ENCODE data around the gene MPND.

The MPND gene

GRCh38 chr19:4396949-4397783 is 53.8 kb downstream of the MPND start:
- no peak overlapping the region for H3K27ac ChIP-seq
- TF ChIP-seq, protein P1, sequence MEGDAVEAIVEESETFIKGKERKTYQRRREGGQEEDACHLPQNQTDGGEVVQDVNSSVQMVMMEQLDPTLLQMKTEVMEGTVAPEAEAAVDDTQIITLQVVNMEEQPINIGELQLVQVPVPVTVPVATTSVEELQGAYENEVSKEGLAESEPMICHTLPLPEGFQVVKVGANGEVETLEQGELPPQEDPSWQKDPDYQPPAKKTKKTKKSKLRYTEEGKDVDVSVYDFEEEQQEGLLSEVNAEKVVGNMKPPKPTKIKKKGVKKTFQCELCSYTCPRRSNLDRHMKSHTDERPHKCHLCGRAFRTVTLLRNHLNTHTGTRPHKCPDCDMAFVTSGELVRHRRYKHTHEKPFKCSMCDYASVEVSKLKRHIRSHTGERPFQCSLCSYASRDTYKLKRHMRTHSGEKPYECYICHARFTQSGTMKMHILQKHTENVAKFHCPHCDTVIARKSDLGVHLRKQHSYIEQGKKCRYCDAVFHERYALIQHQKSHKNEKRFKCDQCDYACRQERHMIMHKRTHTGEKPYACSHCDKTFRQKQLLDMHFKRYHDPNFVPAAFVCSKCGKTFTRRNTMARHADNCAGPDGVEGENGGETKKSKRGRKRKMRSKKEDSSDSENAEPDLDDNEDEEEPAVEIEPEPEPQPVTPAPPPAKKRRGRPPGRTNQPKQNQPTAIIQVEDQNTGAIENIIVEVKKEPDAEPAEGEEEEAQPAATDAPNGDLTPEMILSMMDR (conservative IDR thresholded peaks at IDR 0.05), result no peak

DNA sequence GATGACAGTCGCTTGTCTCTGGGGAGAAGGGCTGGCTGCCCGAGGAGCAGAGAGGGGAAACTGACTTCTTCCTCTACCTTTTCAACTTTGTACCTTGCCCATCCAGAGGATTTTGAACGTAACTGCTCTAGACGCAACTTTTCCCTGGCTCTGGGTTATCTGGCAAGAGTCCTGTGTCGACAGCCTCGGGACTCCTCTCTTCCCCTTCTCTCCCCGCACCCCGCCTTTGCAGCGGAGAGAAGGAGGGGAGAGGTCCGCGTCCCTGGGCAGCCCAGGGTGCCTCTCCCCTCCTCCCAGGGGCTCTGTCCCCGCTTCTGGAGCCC is 56.4 kb downstream of the MPND start:
- TF ChIP-seq, protein P1 (conservative IDR thresholded peaks at IDR 0.05), result no peak
- H3K27ac ChIP-seq, result peak overlapping the region; percentile 87

DNA sequence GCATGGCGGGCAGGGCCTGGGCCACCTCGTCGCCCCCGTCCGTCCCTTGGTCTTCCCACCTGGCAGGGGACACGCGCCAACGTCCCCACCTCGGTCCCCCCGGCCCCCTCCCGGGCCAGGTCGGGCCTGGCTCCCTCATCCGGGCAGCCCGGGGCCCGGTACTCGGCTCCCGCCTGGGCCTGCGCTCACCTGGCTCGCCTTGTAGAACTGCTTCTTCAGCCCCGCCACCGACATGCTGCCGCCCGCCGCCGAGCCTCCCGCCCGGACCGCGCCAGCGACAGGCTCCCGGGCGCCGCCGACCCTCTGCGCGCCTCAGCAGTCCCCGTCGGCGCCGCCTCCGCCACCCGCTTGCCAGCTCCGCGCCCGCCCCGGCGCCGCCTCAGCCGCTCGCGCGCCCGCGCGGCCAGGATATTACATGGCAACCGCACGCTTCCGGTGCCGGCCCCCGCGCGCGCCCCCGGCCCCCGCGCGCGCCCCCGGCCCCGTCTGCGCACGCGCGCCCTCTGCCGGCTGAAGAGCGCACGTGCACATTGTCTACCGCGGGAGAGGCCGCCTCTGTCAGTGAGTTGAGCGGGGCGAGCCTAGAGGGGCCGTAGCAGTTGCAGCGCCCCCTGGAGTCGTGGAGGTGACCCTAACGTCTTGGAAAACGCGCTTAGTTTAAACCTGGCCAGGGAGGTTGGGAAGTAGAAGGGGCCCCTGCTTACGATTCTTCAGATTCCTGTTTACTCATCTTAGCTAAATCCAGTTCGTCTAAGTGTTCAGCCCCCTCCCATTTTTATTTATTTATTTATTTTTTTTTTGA is 57.0 kb downstream of the MPND start, which contains the start of gene SH3GL1:
Gene SH3GL1 (minus strand): TSS at position 413 of the 802 bp plus-strand sequence. CDS start 179 bp downstream, at position 234.
- TF ChIP-seq, protein P1 (conservative IDR thresholded peaks at IDR 0.05), result peak; percentile 98
- H3K27ac ChIP-seq, result peak within 1 kb of the TSS; percentile 87

- peak overlapping the region; percentile 82 for H3K27ac ChIP-seq
- TF ChIP-seq, protein P1 (conservative IDR thresholded peaks at IDR 0.05), result no peak
Observed at GRCh38 chr19:4401769-4402170, 58.4 kb downstream of the MPND start.

GRCh38 chr19:4402171-4403004 is 59.0 kb downstream of the MPND start, which contains the start of gene CHAF1A:
CHAF1A (plus strand) TSS chr19:4402640; CDS start chr19:4402763, 123 bp downstream.
- TF ChIP-seq, protein P1 (conservative IDR thresholded peaks at IDR 0.05), result no peak
- peak within 1 kb of the TSS; percentile 82 for H3K27ac ChIP-seq

- TF ChIP-seq, protein P1 (conservative IDR thresholded peaks at IDR 0.05), result no peak
- peak overlapping the region; percentile 82 for H3K27ac ChIP-seq
Observed at GRCh38 chr19:4403005-4403761, 59.8 kb downstream of the MPND start.
